Mammary epithelial cell (primary cell): ENCODE results near the gene TFAP2A.

ENCODE experiments used
- CTCF ChIP-seq, 2 donors: IDR thresholded peaks in 1 of 2; conservative IDR thresholded peaks in 1 of 2; 2 replicates each; pipeline ENCODE4 v1.5.1; 2011 to 2012; ENCODE audit warnings: inconsistent platforms in 2 of 2, low read length in 2 of 2, mild to moderate bottlenecking in 2 of 2, control low read depth in 1 of 2, low read depth in 1 of 2; ENCODE audit not compliant: insufficient read depth in 1 of 2; ENCODE audit errors: extremely low read depth in 1 of 2
- EZH2 ChIP-seq: IDR thresholded peaks from 2 replicates; pipeline ENCODE4 v1.6.1; 2012; ENCODE audit warnings: low read length, inconsistent platforms, borderline replicate concordance

- TF ChIP-seq CTCF (conservative IDR thresholded peaks at IDR 0.05 in 1 of 2, IDR thresholded peaks at IDR 0.05 in 1 of 2; ENCODE audit: extremely low read depth in 1 of 2, insufficient read depth in 1 of 2, low read depth in 1 of 2, low read length in 2 of 2) (peak; percentile 17 to 37), EZH2 (no peak)
Measured at GRCh38 chr6:10424040-10424439, 9.2 kb upstream of the TFAP2A start.
